CD4-positive, alpha-beta T cell treated with Interleukin-6 at 100 ng/mL for 8 hours (primary cell): ENCODE data around the gene RHCE.
"Not testable (repeated sequence)": the region's sequence is repeated elsewhere in the genome, so short reads cannot be mapped to it uniquely, and the experiment has no call there.

Experiments used
- DNase-seq: peaks from one replicate; pipeline ENCODE4 v3.0.0-alpha.2; 2020; ENCODE audit warnings: mixed read lengths, low spot score

The RHCE gene

GRCh38 chr1:25420715-25421114 lies at the start of gene RHCE:
TSS of gene RHCE (minus strand) at chr1:25420825. CDS start at chr1:25420786, 39 bp downstream.
- not testable (repeated sequence) for DNase-seq

DNA sequence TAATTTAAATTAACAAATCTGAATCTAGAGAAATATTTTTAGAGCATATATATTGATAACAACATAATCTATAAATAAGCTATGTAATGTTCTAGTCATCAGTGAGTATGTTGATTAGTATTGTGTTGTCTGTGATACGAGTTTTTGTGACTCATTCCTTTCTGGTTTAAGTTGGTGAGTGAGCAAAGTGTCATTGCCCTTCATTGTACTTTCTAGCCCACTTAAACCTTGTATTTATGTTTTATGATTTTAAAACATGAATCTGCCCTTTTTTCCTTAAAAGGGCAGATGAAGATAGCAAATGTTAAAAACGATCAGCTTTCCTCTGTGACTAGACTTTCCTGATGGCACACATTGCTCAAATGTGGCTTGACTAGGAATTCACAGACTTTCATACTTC lies 48.6 kb upstream of the RHCE start:
- no peak for DNase-seq

DNA sequence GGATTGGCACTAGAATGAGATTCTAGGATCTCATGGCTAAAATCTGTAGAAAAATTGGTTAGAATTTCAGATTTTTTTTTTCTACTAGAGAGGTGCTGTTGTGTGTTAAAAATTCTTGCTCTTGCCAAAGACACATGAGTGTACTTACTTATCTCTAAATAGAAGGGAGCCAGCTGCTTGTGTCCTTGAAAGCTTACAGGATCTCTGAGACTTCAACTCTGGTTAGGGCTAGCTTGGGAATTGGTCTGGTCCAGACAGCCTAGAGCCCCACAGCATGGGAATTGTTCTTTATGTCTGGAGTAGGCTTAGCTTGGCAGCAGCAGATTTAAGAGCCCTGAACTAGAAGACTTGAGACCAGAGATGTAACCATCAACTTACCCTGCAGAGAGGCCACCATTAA lies 47.4 kb upstream of the RHCE start:
- DNase-seq = no peak

- DNase-seq = no peak
Observed at GRCh38 chr1:25467616-25468015, 47.0 kb upstream of the RHCE start.

DNA sequence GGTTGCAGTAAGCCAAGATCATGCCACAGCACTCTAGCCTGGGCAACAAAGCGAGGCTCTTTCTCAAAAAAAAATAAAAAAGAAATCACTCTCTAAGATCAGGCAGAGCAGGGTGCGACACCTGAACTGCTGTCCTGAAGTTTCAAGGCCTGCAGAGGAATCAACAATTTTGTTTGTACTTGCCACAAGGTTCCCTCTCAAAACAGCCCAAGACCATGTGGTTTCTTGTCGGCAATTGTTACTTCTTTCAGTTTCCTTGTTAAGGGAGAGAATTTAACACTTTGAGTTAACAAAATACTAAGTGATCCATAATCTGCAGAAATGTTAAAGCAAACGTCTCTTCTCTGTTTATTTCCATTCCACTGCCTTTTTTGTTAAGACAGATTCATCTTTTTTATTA lies 46.6 kb upstream of the RHCE start:
- peak; percentile 6 for DNase-seq

DNA sequence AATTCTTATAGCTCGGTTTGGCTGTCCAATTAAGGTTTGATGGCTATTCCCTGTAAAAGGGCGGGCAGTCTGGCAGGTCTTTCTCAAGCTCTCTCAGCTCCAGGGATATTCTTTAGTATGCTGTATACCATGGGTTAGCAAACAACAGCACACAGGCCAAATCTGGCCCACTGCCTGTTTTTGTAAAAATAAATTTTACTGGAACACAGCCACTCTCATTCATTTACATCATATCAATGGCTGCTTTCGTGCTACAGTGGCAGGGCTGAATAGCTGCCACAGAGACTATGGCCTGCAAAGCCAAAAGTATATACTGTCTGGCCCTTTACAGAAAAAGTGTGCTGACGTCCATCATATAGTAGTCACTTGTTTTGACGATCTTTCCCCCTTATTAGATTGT lies 42.1 kb upstream of the RHCE start:
- no peak for DNase-seq

DNA sequence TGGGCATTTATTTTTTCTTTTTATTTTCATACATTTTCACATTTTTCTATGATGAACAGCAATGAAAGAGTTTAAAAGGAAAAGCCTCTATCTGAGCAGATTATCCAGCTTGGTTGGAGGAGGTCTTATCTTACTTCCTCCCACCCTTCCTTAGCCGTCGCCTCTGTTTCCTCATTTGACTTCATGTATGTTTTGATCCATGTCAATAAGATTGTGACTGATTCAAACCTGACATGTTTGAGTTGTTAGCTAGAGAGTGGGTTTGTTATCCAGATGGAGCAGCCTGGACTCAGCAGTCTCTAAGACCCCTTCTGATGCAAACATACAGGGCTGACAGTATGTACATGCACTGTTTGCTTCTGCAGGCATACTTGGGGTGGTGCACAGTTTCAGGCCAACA lies 41.2 kb upstream of the RHCE start:
- no peak for DNase-seq

GRCh38 chr1:25460816-25461215 lies 40.2 kb upstream of the RHCE start:
- DNase-seq = not testable (repeated sequence)

DNA sequence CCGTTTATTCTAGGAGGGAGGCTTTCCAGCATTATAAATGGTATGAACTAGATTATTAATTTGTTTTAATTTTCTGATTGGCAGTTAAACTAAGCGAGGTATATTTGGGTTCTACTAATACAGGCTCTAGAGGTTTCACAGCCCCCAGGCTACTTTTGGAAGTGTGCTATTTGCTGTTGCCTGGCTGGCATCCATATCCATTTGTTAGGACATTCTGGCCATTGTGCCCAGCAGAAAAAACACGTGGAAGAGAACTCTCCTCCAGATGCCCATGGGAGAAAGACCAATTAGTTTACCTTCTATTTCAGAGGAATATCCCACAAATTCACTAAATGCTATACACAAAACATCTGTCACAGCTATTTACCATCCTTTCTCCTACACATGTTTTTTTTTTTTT lies 39.4 kb upstream of the RHCE start:
- no peak for DNase-seq

- no peak for DNase-seq
Observed at GRCh38 chr1:25458541-25459298, 38.1 kb upstream of the RHCE start.

DNA sequence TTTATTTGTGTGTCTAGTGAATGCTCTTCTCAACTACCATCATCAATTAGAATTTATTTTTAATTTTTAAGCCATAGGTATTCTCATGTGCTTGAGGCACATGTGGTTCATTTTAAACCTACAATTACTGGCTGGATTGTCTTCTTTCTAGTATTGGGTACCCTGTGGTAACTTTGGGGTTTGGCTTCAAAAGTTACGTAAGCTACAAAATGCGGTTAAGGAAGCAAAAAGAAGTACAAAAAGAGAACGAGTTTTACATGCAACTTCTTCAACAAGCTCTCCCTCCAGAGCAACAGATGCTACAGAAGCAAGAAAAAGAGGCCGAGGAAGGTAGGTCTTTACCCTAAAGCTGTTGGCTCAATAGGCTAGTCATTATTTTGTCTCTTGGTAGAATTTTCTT lies 35.9 kb upstream of the RHCE start:
- no peak for DNase-seq

DNA sequence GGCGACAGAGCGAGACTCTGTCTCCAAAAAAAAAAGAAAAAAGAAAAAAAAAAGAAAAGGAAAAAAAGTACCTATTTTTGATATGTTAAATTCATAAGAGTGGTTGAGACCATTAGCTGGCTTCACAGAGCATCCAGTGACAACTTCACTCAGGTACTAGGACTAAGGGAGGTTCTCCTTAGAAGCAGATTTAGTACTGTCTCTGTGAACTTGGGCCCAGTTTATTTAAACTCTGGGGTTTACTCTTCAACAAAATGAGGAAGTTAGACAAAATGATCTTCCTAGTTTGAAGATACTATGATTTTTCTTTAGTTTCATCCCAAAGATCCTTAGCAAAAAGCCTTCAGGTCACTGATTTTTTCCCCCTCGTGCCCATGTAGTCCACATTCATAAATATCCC lies 31.3 kb upstream of the RHCE start:
- no peak for DNase-seq

DNA sequence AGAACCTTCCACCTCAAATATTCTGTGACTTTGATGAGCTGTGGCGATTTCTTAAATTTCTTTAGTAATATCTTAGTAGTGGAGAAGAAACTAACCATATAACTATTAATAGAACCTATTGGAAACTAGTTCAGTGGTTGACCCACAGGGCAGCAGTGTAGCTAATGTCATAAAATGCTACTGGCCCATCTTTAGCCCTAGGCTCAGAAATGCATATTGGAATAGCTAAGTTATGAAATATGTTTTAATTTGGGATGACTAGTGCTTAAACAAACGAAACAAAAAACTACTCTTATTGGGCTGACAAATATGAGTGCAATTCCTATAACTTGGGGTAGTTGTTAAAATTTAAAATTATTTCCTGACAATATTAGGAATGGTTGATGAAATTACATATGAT lies 30.3 kb upstream of the RHCE start:
- DNase-seq = no peak

GRCh38 chr1:25447547-25447946 lies 26.9 kb upstream of the RHCE start:
- no peak for DNase-seq

GRCh38 chr1:25445993-25446538 lies 25.4 kb upstream of the RHCE start:
- DNase-seq = no peak

- DNase-seq = not testable (repeated sequence)
Observed at GRCh38 chr1:25444604-25445003, 24.0 kb upstream of the RHCE start.

DNA sequence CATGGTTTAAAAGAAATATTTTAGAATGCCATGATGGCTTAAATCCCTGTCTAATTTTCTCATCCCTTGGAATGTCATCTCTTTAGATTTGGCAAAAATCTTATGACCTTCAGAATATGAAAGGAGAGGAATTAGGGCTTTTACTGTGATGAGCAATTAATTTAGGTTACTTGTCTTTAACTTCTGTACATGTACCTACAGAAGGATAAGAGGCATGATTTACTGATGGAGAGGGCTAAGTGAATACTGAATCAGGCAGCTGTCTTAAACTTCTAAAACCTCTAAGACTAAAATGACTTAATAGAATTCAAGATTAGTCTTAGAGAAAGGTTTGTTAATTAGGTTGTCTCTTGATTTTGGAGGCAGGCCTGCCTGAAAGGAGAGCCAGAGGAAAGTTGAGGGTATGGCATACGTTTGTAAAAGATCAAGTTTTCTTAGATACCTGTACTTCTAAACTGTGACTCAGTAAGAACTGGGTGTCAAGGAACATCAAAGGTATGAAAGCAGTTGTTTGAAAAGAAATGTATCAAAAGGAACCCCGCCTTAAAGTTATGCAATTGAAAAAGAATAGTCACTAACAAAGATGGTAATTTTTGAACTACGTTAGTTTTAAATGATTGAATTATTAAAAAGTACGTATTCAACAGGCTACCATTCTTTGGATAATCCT lies 22.5 kb upstream of the RHCE start:
- no peak for DNase-seq

- no peak for DNase-seq
Observed at GRCh38 chr1:25442178-25442577, 21.6 kb upstream of the RHCE start.

GRCh38 chr1:25439287-25439686 lies 18.7 kb upstream of the RHCE start:
- DNase-seq = no peak

DNA sequence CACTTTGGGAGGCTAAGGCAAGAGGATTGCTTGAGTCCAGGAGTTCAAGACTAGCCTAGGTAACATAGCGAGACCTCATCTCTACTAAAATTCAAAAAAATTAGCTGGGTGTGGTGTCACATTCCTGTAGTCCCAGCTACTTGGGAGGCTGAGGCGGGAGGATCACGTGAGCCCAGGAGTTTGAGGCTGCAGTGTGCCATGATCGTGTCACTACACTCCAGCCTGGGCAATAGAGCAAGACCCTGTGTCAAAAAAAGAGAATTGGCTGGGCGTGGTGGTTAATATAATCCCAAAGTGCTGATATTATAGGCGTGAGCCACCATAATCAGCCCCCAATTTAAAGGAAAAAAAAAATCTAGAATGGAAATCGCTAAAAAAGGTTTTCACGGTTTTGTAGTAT lies 17.0 kb upstream of the RHCE start:
- no peak for DNase-seq

DNA sequence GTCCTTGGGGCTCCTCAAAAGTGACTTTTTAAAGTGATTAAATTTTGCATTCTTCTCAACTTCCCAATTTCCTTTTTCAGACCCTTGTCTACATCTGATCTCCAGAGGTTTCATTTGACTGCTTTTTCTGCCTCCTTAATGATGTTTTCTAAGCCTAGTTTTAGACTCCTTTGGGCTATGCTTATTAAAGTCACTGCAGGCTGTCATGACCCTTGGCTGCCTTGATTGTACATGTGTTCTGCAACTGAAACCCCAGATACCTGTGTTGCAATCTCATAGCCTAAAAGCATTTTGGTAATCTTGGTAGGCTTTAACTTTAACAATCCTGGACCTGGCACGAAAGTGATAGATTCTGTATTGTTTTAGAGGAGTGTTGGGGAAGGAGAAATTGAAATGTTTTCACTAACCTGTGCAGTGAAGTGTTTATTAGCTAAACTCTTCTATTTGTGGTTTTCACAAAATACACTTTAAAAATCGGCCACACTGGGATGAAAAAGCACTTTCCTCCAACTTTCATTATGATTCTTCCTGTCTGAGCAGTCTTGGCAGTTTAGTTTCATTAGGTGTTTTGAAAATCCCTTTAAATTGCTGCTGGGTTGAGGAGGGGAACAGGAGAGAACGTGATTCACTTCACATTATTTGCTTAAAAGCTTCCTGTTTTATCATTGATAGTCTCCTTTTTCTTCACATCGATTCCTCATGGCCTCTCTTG lies 14.9 kb upstream of the RHCE start:
- DNase-seq = no peak

DNA sequence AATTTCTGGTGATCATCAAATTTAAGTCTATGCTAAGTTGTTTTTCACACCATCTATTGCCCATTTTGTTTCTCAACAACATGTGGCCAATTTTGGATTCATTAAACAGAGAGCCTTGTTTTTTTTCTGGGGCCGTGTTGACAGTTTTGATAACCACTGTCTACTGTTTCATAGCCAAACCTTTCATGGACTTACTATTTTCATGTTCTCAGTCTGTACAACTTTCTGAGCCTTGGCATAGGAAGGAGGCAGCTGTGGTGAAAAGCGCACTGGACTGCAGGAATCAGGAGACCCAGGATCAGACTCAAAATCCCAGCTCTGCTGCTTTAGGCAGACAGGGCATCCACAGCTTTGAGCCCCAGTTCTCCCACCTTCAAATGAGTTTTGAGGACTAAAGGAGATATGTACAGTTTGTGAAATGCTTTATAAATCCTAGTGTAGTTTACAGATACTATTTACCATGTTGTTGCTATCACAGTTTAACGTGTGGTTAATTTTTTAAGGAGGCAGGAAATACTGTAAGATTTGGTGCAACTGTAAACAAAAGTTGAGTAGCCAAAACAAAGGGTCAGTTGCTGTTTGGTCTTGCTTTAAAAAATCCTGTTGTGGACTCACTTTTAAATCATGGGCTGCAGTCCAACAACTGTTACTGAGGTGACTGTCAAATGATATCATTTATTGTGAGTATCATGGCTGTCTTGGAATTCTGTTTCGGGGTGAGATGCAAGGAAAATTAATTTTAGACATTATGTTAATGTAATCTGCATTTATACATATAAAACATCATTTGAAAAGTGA lies 13.0 kb upstream of the RHCE start:
- no peak for DNase-seq
